ENCODE results near the gene APOBEC3F. TPM values are rescaled to one million over a fixed set of nuclear protein-coding genes. Genes with fewer than 3 reads are reported as not detected.

Gene APOBEC3F
- polyA plus RNA-seq, 1 experiment = 8.6 TPM

GRCh38 chr22:39021552-39022250 lies 19.0 kb upstream of the APOBEC3F start:
- no peak for DNase-seq (ENCODE audit: low read depth)
- CTCF ChIA-PET = no interaction called here

GRCh38 chr22:39024519-39025308 lies 15.9 kb upstream of the APOBEC3F start:
- ChIA-PET CTCF (no interaction called here), POLR2A (no interaction called here)

More at GRCh38 chr22:39021552-39022250, 19.0 kb upstream of the APOBEC3F start:
- Histone ChIP-seq H3K36me3 (ENCODE audit: control insufficient read depth, insufficient read depth, low read length) (peaks cover 3% of the 10 kb centered on the region), H3K4me3 (ENCODE audit: low read depth, low read length) (peak overlapping the region; percentile 33), H3K27me3 (ENCODE audit: control insufficient read depth, insufficient read depth, low read length) (no peaks in the 10 kb centered on the region)
- TF ChIP-seq CTCF (IDR thresholded peaks at IDR 0.05; ENCODE audit: insufficient read depth, low read depth, low read length) = no peak
- POLR2A ChIA-PET = no interaction called here

GRCh38 chr22:39026509-39027150 lies 14.0 kb upstream of the APOBEC3F start:
- Histone ChIP-seq H3K4me3 (ENCODE audit: low read depth, low read length) (no peak overlapping the region), H3K36me3 (ENCODE audit: control insufficient read depth, insufficient read depth, low read length) (peaks cover 1% of the 10 kb centered on the region), H3K27me3 (ENCODE audit: control insufficient read depth, insufficient read depth, low read length) (no peaks in the 10 kb centered on the region)
- POLR2A ChIA-PET = no interaction called here
- CTCF ChIA-PET = interaction anchor here (1.0 to 1.2 kb wide), 2 partner anchors 13 to 158 kb away, joined by 3 read pairs; no protein-coding TSS in a partner anchor
- no peak for DNase-seq (ENCODE audit: low read depth)
- TF ChIP-seq CTCF (IDR thresholded peaks at IDR 0.05; ENCODE audit: insufficient read depth, low read depth, low read length) = no peak

More at GRCh38 chr22:39024519-39025308, 15.9 kb upstream of the APOBEC3F start:
- no peak for DNase-seq (ENCODE audit: low read depth)
- no peaks in the 10 kb centered on the region for H3K27me3 ChIP-seq (ENCODE audit: control insufficient read depth, insufficient read depth, low read length)
- TF ChIP-seq CTCF (IDR thresholded peaks at IDR 0.05; ENCODE audit: insufficient read depth, low read depth, low read length) = no peak
- H3K36me3 ChIP-seq (ENCODE audit: control insufficient read depth, insufficient read depth, low read length) = peaks cover 1% of the 10 kb centered on the region
- no peak overlapping the region for H3K4me3 ChIP-seq (ENCODE audit: low read depth, low read length)

- CTCF ChIA-PET = interaction anchor here (1.0 to 1.2 kb wide), 2 partner anchors 9 to 159 kb away, joined by 3 read pairs; no protein-coding TSS in a partner anchor
- DNase-seq (ENCODE audit: low read depth) = no peak
- TF ChIP-seq CTCF (IDR thresholded peaks at IDR 0.05; ENCODE audit: insufficient read depth, low read depth, low read length) = no peak
- POLR2A ChIA-PET = no interaction called here
- Histone ChIP-seq H3K4me3 (ENCODE audit: low read depth, low read length) (no peak overlapping the region), H3K36me3 (ENCODE audit: control insufficient read depth, insufficient read depth, low read length) (peaks cover 1% of the 10 kb centered on the region), H3K27me3 (ENCODE audit: control insufficient read depth, insufficient read depth, low read length) (no peaks in the 10 kb centered on the region)
These were observed 12.9 kb upstream of the APOBEC3F start for GRCh38 chr22:39027717-39028116.

GRCh38 chr22:39028281-39028680 lies 12.4 kb upstream of the APOBEC3F start:
- CTCF ChIA-PET = interaction anchor here (1.0 kb wide), 2 partner anchors 10 to 92 kb away, joined by 3 read pairs; no protein-coding TSS in a partner anchor
- POLR2A ChIA-PET = no interaction called here
- DNase-seq (ENCODE audit: low read depth) = no peak

More at GRCh38 chr22:39028281-39028680, 12.4 kb upstream of the APOBEC3F start:
- Histone ChIP-seq H3K27me3 (ENCODE audit: control insufficient read depth, insufficient read depth, low read length) (no peaks in the 10 kb centered on the region), H3K36me3 (ENCODE audit: control insufficient read depth, insufficient read depth, low read length) (peaks cover 1% of the 10 kb centered on the region), H3K4me3 (ENCODE audit: low read depth, low read length) (no peak overlapping the region)
- TF ChIP-seq CTCF (IDR thresholded peaks at IDR 0.05; ENCODE audit: insufficient read depth, low read depth, low read length) = no peak
